Measurements from ENCODE around the gene PALM.

DNA sequence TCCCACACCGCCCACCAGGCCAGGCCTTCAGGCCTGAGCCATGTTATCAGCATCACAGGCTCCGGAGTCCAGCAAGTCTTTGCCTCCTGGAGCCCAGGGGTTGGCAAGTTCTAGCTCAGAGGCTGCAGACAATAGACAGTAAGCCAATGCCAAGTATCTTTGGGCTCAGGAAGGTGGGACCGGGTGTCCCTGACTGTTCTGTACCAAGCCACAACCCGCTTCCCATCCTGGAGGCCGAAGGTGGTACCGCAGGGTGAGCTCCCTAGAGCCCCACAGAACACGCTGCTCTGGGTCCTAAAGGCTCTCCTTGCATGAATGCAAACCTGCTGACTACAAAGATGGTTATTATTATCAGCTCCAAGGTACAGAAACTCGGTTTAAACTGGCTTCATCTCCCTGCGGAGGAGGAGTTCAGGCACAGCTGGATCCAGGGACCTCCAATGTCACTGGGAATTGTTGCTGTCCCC, 38.1 kb upstream of the PALM start:
- no peak for TF ChIP-seq FOXK2 (IDR thresholded peaks at IDR 0.05)
- TF ChIP-seq L3MBTL2 (conservative IDR thresholded peaks at IDR 0.05), result no peak
- TF ChIP-seq CTBP1 (IDR thresholded peaks at IDR 0.05; ENCODE audit: borderline replicate concordance), result no peak
- no peak for TF ChIP-seq BHLHE40 (IDR thresholded peaks at IDR 0.05; ENCODE audit: borderline replicate concordance)
